Placental pericyte (primary cell): ENCODE results near the gene OR11L1. TPM values are rescaled to one million over a fixed set of nuclear protein-coding genes. Genes with fewer than 3 reads are reported as not detected.

Source experiments
- total RNA-seq: library from RNA; depleted of rRNA; stranded (reverse); fragments of >200 nt; gene quantifications from 2 replicates; pipeline ENCODE4 v1.2.3, GENCODE V29; 2012

Gene OR11L1
- not detected in 2 replicates for total RNA-seq

GRCh38 chr1:247841796-247842195, at the start of gene OR11L1:
Gene OR11L1, minus strand, starts transcription at chr1:247841896. Its CDS starts 0 bp downstream, at chr1:247841896.

GRCh38 chr1:247857069-247857984, 15.6 kb upstream of the OR11L1 start, which contains the start of gene TRIM58:
Gene TRIM58, plus strand, starts transcription at chr1:247857187. Its CDS starts 60 bp downstream, at chr1:247857247.

GRCh38 chr1:247824023-247824422, 17.7 kb downstream of the OR11L1 start, which contains the start of gene OR14A16:
Gene OR14A16, minus strand, starts transcription at chr1:247824119. Its CDS starts 8,390 bp downstream, at chr1:247815729.

Other genes with a start within 250 kb of the OR11L1 start
- gene OR2G3, start 236.3 kb downstream of the OR11L1 start, total RNA-seq: not detected in 2 replicates
- not detected in 2 replicates for gene OR13G1, start 162.2 kb downstream of the OR11L1 start, total RNA-seq
- gene OR6F1, start 125.2 kb downstream of the OR11L1 start, total RNA-seq: not detected in 2 replicates
- gene OR14K1, start 103.3 kb downstream of the OR11L1 start, total RNA-seq: not detected in 2 replicates
- gene OR14A2, start 93.8 kb downstream of the OR11L1 start, total RNA-seq: not detected in 2 replicates
- not detected in 2 replicates for gene OR1C1, start 81.3 kb downstream of the OR11L1 start, total RNA-seq
- gene OR14A16, start 17.8 kb downstream of the OR11L1 start, total RNA-seq: not detected in 2 replicates
- gene TRIM58, start 15.3 kb upstream of the OR11L1 start, total RNA-seq: 2.7 and 5.9 TPM in 2 replicates
- 1.4 and 1.8 TPM in 2 replicates for gene OR2W3, start 53.7 kb upstream of the OR11L1 start, total RNA-seq
- 0.22 TPM in 1 of 2 replicates, not detected in the other for gene OR2T8, start 78.4 kb upstream of the OR11L1 start, total RNA-seq
- not detected in 2 replicates for gene OR2AJ1, start 83.0 kb upstream of the OR11L1 start, total RNA-seq
- gene OR2L8, start 107.0 kb upstream of the OR11L1 start, total RNA-seq: 0.43 TPM in 1 of 2 replicates, not detected in the other
- not detected in 2 replicates for gene OR2AK2, start 123.3 kb upstream of the OR11L1 start, total RNA-seq
- not detected in 2 replicates for gene OR2L5, start 171.8 kb upstream of the OR11L1 start, total RNA-seq
- not detected in 2 replicates for gene OR2L2, start 188.2 kb upstream of the OR11L1 start, total RNA-seq
- gene OR2L3, start 204.9 kb upstream of the OR11L1 start, total RNA-seq: not detected in 2 replicates